Measurements from ENCODE around the gene RBFOX2. TPM values are rescaled to one million over a fixed set of nuclear protein-coding genes. Genes with fewer than 3 reads are reported as not detected.

Gene RBFOX2
- total and polyA plus RNA-seq, 2 of the 13 experiments (the other 11 are each of a cell fraction or from before 2014, with no cell fraction given): 37.3 to 40.4 TPM

DNA sequence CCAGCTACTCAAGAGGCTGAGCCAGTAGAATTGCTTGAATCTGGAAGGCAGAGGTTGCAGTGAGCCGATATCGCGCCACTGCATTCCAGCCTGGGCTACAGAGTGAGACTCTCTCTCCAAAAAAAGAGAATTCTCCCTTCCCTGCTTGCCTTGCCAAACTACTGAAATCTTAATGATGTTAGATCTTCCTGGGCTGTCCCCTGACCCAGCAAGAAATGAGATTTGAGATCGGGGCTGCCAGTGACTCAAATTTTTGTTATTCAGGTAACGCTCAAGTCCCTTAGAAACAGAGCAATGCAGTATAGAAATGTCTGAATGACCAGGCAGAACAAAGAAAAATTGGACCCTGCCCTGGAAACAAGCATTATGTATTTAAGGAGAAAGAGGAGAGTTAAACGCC lies 4.0 kb upstream of the RBFOX2 start:
- H2AFZ ChIP-seq (ENCODE audit: low read length): no peak overlapping the region
- no peaks in the 10 kb centered on the region for H4K20me1 ChIP-seq (ENCODE audit: insufficient read depth, low read length)
- H3K4me3 ChIP-seq (replicated peaks in 1 of 3; ENCODE audit: insufficient read depth in 1 of 3, low read depth in 2 of 3, low read length in 3 of 3): no peak overlapping the region
- peak overlapping the region; percentile 30 for H3K4me2 ChIP-seq (ENCODE audit: low read depth, low read length)
- peaks cover 6% of the 10 kb centered on the region for H3K79me2 ChIP-seq (ENCODE audit: insufficient read depth, low read length)
- intact Hi-C loops (cut with micrococcal nuclease; ENCODE audit: unreplicated experiment): loop anchor here (5.0 kb wide), 1 partner anchor 35 kb away; no protein-coding TSS in a partner anchor
- no peaks in the 10 kb centered on the region for H3K36me3 ChIP-seq (replicated peaks in 1 of 2; ENCODE audit: control insufficient read depth in 1 of 2, insufficient read depth in 2 of 2, low read length in 2 of 2)
- H3K9ac ChIP-seq (ENCODE audit: insufficient read depth, low read depth, low read length): no peak overlapping the region
- TF ChIP-seq, protein P1, sequence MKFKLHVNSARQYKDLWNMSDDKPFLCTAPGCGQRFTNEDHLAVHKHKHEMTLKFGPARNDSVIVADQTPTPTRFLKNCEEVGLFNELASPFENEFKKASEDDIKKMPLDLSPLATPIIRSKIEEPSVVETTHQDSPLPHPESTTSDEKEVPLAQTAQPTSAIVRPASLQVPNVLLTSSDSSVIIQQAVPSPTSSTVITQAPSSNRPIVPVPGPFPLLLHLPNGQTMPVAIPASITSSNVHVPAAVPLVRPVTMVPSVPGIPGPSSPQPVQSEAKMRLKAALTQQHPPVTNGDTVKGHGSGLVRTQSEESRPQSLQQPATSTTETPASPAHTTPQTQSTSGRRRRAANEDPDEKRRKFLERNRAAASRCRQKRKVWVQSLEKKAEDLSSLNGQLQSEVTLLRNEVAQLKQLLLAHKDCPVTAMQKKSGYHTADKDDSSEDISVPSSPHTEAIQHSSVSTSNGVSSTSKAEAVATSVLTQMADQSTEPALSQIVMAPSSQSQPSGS (CRISPR knock-in tag; IDR thresholded peaks at IDR 0.05): no peak
- TF ChIP-seq XRCC5 (optimal IDR thresholded peaks at IDR 0.05; ENCODE audit: low read length) (no peak), ZNF775 (CRISPR knock-in tag; IDR thresholded peaks at IDR 0.05; ENCODE audit: borderline replicate concordance) (no peak), ZNF224 (CRISPR knock-in tag; IDR thresholded peaks at IDR 0.05) (no peak), POLR2AphosphoS2 (IDR thresholded peaks at IDR 0.05; ENCODE audit: low read depth, low read length) (no peak), ASH2L (IDR thresholded peaks at IDR 0.05; ENCODE audit: insufficient read length, low read depth, low read length) (no peak), ZEB1 (IDR thresholded peaks at IDR 0.05; ENCODE audit: insufficient replicate concordance, low read depth) (no peak), ZNF263 (CRISPR knock-in tag; IDR thresholded peaks at IDR 0.05) (no peak), ZNF350 (CRISPR knock-in tag; IDR thresholded peaks at IDR 0.05; ENCODE audit: borderline replicate concordance, low read depth) (no peak), YEATS2 (CRISPR knock-in tag; IDR thresholded peaks at IDR 0.05; ENCODE audit: borderline replicate concordance) (no peak), ZUFSP (CRISPR knock-in tag; IDR thresholded peaks at IDR 0.05; ENCODE audit: borderline replicate concordance) (no peak), ZNF276 (CRISPR knock-in tag; IDR thresholded peaks at IDR 0.05; ENCODE audit: low read depth) (no peak), ARID3A (IDR thresholded peaks at IDR 0.05; ENCODE audit: low read depth, low read length) (no peak), ZNF720 (CRISPR knock-in tag; IDR thresholded peaks at IDR 0.05) (no peak), RCOR2 (CRISPR knock-in tag; IDR thresholded peaks at IDR 0.05) (no peak), ZNF672 (CRISPR knock-in tag; IDR thresholded peaks at IDR 0.05) (no peak), ZNF792 (CRISPR knock-in tag; IDR thresholded peaks at IDR 0.05) (no peak)
- TF ChIP-seq, protein P2, sequence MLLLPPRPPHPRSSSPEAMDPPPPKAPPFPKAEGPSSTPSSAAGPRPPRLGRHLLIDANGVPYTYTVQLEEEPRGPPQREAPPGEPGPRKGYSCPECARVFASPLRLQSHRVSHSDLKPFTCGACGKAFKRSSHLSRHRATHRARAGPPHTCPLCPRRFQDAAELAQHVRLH (CRISPR knock-in tag; IDR thresholded peaks at IDR 0.05; ENCODE audit: borderline replicate concordance, low read depth): no peak
- DNase-seq (ENCODE audit: low spot score): no peak
- ATAC-seq: no peak
- H3K9me3 ChIP-seq (ENCODE audit: low read length): no peaks in the 10 kb centered on the region
- in situ Hi-C loops (cut with HindIII; ENCODE audit: extremely low pct_ligation_motif_present, low pct_unique_long_range_greater_than_20kb): no loop called here
- ChIA-PET CTCF (ENCODE audit: low intra/inter-chr PET ratio, low total read pairs) (no interaction called here), POLR2A (no interaction called here)
- no TSS peak for BruUV-seq (replicated peaks)
- no peak overlapping the region for H3K27ac ChIP-seq (ENCODE audit: extremely low read length, insufficient read depth, low read length)
- WGBS (ENCODE audit: low lambda C conversion rate): 61% methylated on average over 6 of the region's 6 CpGs
- FAIRE-seq: no peak
- peaks cover 0 to 4% of the 10 kb centered on the region in 2 experiments; a peak in 2 of 5 replicates for H3K27me3 ChIP-seq (ENCODE audit: control insufficient read depth in 1 of 2, insufficient read depth in 2 of 2, low read length in 2 of 2)
- peaks cover 71% of the 10 kb centered on the region for H3K4me1 ChIP-seq (ENCODE audit: insufficient read depth, low read length)
